IMR-90 (cell line): ENCODE data around the gene GATA1. TPM values are rescaled to one million over a fixed set of nuclear protein-coding genes. Genes with fewer than 3 reads are reported as not detected.

ENCODE experiments used
- ATAC-seq: fragments of 200-7000 bp; cut with Tn5 transposase; 2 replicates; pipeline ENCODE4 v1.9.1; 2020; ENCODE audit warnings: low read depth, mild to moderate bottlenecking, moderate library complexity
- BruUV-seq: library from RNA; stranded (reverse); fragments of 400-500 nt; replicated peaks from 2 replicates; lab custom pipeline; 2021; lab: Mats Ljungman, UMichigan
- CTCF ChIA-PET: fragments of 300-600 bp; formaldehyde crosslinking; extraction: SDS; loops from one replicate; lab custom pipeline; 2021; ENCODE audit warnings: antibody characterized with exemption; lab: Yijun Ruan, JAX
- POLR2A ChIA-PET: fragments of 300-600 bp; sonication (Branson Sonifier 250); formaldehyde crosslinking; loops from one replicate; lab custom pipeline; 2022; ENCODE audit warnings: antibody characterized with exemption; ENCODE audit not compliant: unreplicated experiment; lab: Charles Lee
- DNase-seq: peaks from one replicate; pipeline ENCODE4 v3.0.0; 2013
- H2AFZ ChIP-seq: replicated peaks from 2 replicates; pipeline ENCODE3; 2013; ENCODE audit warnings: low read length, mild to moderate bottlenecking; ENCODE audit not compliant: poor library complexity
- H2AK5ac ChIP-seq: 2 replicates; pipeline ENCODE4 v1.6.1; 2013; ENCODE audit warnings: low read depth, low read length, inconsistent platforms
- H2AK9ac ChIP-seq: replicated peaks from 2 replicates; pipeline ENCODE3; 2013; ENCODE audit warnings: mild to moderate bottlenecking, low read depth, low read length, moderate library complexity; ENCODE audit not compliant: poor library complexity
- H2BK120ac ChIP-seq: 2 replicates; pipeline ENCODE4 v1.6.1; 2013; ENCODE audit warnings: low read depth, low read length, inconsistent platforms
- H2BK15ac ChIP-seq: 3 replicates; pipeline ENCODE4 v1.6.1; 2013; ENCODE audit warnings: low read depth, low read length, inconsistent platforms
- H2BK20ac ChIP-seq: 2 replicates; pipeline ENCODE4 v1.6.1; 2013; ENCODE audit warnings: low read depth, mild to moderate bottlenecking, inconsistent platforms, low read length, moderate library complexity
- H2BK5ac ChIP-seq: 2 replicates; pipeline ENCODE4 v1.6.1; 2013; ENCODE audit warnings: mild to moderate bottlenecking, low read depth, low read length, inconsistent platforms; ENCODE audit not compliant: poor library complexity, severe bottlenecking
- H3K14ac ChIP-seq: replicated peaks from 2 replicates; pipeline ENCODE4 v1.6.1; 2013; ENCODE audit warnings: low read depth, low read length, inconsistent platforms
- H3K18ac ChIP-seq: 2 replicates; pipeline ENCODE4 v1.6.1; 2013; ENCODE audit warnings: low read depth, low read length, control low read depth
- H3K23ac ChIP-seq: 2 replicates; pipeline ENCODE4 v1.6.1; 2013; ENCODE audit warnings: low read depth, low read length, inconsistent platforms
- H3K27ac ChIP-seq: 2 replicates; pipeline ENCODE4 v1.5.1; 2013; ENCODE audit warnings: mild to moderate bottlenecking, control low read depth, low read length; ENCODE audit not compliant: insufficient read depth
- H3K27me3 ChIP-seq: 2 replicates; pipeline ENCODE4 v1.6.1; 2013; ENCODE audit warnings: low read length; ENCODE audit not compliant: control insufficient read depth, insufficient read depth
- H3K36me3 ChIP-seq: 2 replicates; pipeline ENCODE4 v1.6.1; 2013; ENCODE audit warnings: low read length, mixed read lengths; ENCODE audit not compliant: control insufficient read depth, insufficient read depth
- H3K4ac ChIP-seq: 2 replicates; pipeline ENCODE4 v1.6.1; 2013; ENCODE audit warnings: low read depth, low read length, inconsistent platforms
- H3K4me1 ChIP-seq: 2 replicates; pipeline ENCODE4 v1.6.1; 2013; ENCODE audit warnings: low read length, mixed read lengths; ENCODE audit not compliant: control insufficient read depth, insufficient read depth
- H3K4me2 ChIP-seq: 2 replicates; pipeline ENCODE4 v1.6.1; 2013; ENCODE audit warnings: low read depth, mild to moderate bottlenecking, control low read depth, low read length, moderate library complexity
- H3K4me3 ChIP-seq: 2 replicates; pipeline ENCODE4 v1.5.1; 2013; ENCODE audit warnings: low read depth, mild to moderate bottlenecking, control low read depth, low read length, moderate library complexity; ENCODE audit not compliant: insufficient read depth
- H3K56ac ChIP-seq: 2 replicates; pipeline ENCODE4 v1.6.1; 2013; ENCODE audit warnings: low read length, inconsistent platforms; ENCODE audit not compliant: insufficient read depth; ENCODE audit errors: extremely low read depth
- H3K79me1 ChIP-seq, 2 experiments: 2 replicates each; pipeline ENCODE4 v1.6.1; 2013; ENCODE audit warnings: low read length in 2 of 2, inconsistent platforms in 1 of 2, low read depth in 1 of 2
- H3K9ac ChIP-seq: 2 replicates; pipeline ENCODE4 v1.6.1; 2013; ENCODE audit warnings: low read depth, low read length, control low read depth
- H3K9me1 ChIP-seq: 2 replicates; pipeline ENCODE4 v1.6.1; 2013; ENCODE audit warnings: low read length, inconsistent platforms; ENCODE audit not compliant: insufficient read depth
- H3K9me3 ChIP-seq: 2 replicates; pipeline ENCODE4 v1.6.1; 2013; ENCODE audit warnings: low read length; ENCODE audit not compliant: control insufficient read depth, insufficient read depth
- H4K20me1 ChIP-seq: 2 replicates; pipeline ENCODE4 v1.6.1; 2013; ENCODE audit warnings: low read length, inconsistent platforms; ENCODE audit not compliant: insufficient read depth
- H4K5ac ChIP-seq: 2 replicates; pipeline ENCODE4 v1.6.1; 2013; ENCODE audit warnings: mild to moderate bottlenecking, low read depth, low read length, control low read depth
- H4K8ac ChIP-seq, 2 experiments: 2 replicates each; pipeline ENCODE4 v1.6.1; 2013; ENCODE audit warnings: low read depth in 2 of 2, low read length in 2 of 2, control low read depth in 1 of 2, inconsistent platforms in 1 of 2
- H4K91ac ChIP-seq: 2 replicates; pipeline ENCODE4 v1.6.1; 2013; ENCODE audit warnings: low read depth, low read length, inconsistent platforms; ENCODE audit not compliant: insufficient read depth
- MXI1 ChIP-seq: IDR thresholded peaks from 2 replicates; pipeline ENCODE4 v1.6.1; 2012; ENCODE audit warnings: low read depth, mild to moderate bottlenecking, low read length, moderate library complexity, borderline replicate concordance
- NFE2L2 ChIP-seq: fragments of 150-350 bp; IDR thresholded peaks from 2 replicates; pipeline ENCODE4 v1.6.1; 2016; ENCODE audit warnings: low read depth, mild to moderate bottlenecking, low read length
- RAD21 ChIP-seq: IDR thresholded peaks from 2 replicates; pipeline ENCODE4 v1.6.1; 2012; ENCODE audit warnings: low read length, improper control_type of control experiment
- SMC3 ChIP-seq: fragments of 150-350 bp; IDR thresholded peaks from 2 replicates; pipeline ENCODE4 v1.6.1; 2016; ENCODE audit warnings: low read depth, mild to moderate bottlenecking, antibody characterized with exemption, low read length, moderate library complexity
- WGBS, 2 experiments: methylation state at CpG; one replicate each; pipeline versions ENCODE4 v1.1.5 to v1.1.7; 2013; ENCODE audit warnings: missing lambda C conversion rate in 2 of 2; ENCODE audit not compliant: insufficient read length in 1 of 2; ENCODE audit errors: extremely low coverage in 2 of 2; 5-methylcytosine and 5-hydroxymethylcytosine counted together
- dilution Hi-C: fragments of 300-500 bp; cut with HindIII; formaldehyde crosslinking; loops from one replicate; pipeline ENCODE4 v1.14.3; 2018; ENCODE audit warnings: low sequenced_read_pairs; ENCODE audit not compliant: unreplicated experiment
- in situ Hi-C: fragments of 300-500 bp; cut with MboI; formaldehyde crosslinking; loops from 3 replicates; pipeline ENCODE4 v1.14.3; 2019; ENCODE audit warnings: low sequenced_read_pairs, inconsistent platforms, mixed read lengths
- intact Hi-C: fragments of 100-400 bp; cut with micrococcal nuclease; formaldehyde crosslinking; loops from 2 replicates; pipeline ENCODE4 v1.10.0; 2022
- polyA plus RNA-seq, 3 experiments: library from polyadenylated mRNA; depleted of rRNA; stranded (reverse); fragments of >200 nt; gene quantifications; 2 replicates each; pipeline ENCODE4 v1.2.3, GENCODE V29; 2012; ENCODE audit warnings: low replicate concordance in 1 of 3
- total RNA-seq: library from RNA; depleted of rRNA; stranded (reverse); fragments of >200 nt; gene quantifications from 2 replicates; pipeline ENCODE4 v1.2.3, GENCODE V29; 2012

GATA1 gene
- total and polyA plus RNA-seq, 2 of the 4 experiments (the other 2 are of a cell fraction) = not detected

GRCh38 chrX:48781705-48782104, 4.7 kb upstream of the GATA1 start:
- no peak overlapping the region for H3K27ac ChIP-seq
- H4K8ac ChIP-seq = no peak overlapping the region
- H2AFZ ChIP-seq = no peak overlapping the region
- H2BK20ac ChIP-seq = no peak overlapping the region
- peaks cover 17% of the 10 kb centered on the region for H3K27me3 ChIP-seq
- no peaks in the 10 kb centered on the region for H3K36me3 ChIP-seq
- no peak overlapping the region for H4K91ac ChIP-seq
- no peak overlapping the region for H3K9ac ChIP-seq
- H3K4ac ChIP-seq = no peak overlapping the region
- H2AK9ac ChIP-seq = no peak overlapping the region
- H3K14ac ChIP-seq = no peak overlapping the region
- H3K9me1 ChIP-seq = no peaks in the 10 kb centered on the region
- no peaks in the 10 kb centered on the region for H3K79me1 ChIP-seq
- H3K4me2 ChIP-seq = no peak overlapping the region
- WGBS, 2 experiments = no CpG with 5 or more reads among the region's 6 CpGs
- dilution Hi-C loops = no loop called here
- no peak for ATAC-seq
- no peaks in the 10 kb centered on the region for H3K4me1 ChIP-seq
- no peak overlapping the region for H3K56ac ChIP-seq
- H2BK5ac ChIP-seq = no peak overlapping the region
- no peak overlapping the region for H4K5ac ChIP-seq
- intact Hi-C loops = no loop called here
- ChIA-PET CTCF (no interaction called here), POLR2A (no interaction called here)
- H2BK15ac ChIP-seq = no peak overlapping the region
- no peak overlapping the region for H2AK5ac ChIP-seq
- H3K23ac ChIP-seq = no peak overlapping the region
- DNase-seq = no peak
- H3K4me3 ChIP-seq = no peak overlapping the region
- H2BK120ac ChIP-seq = no peak overlapping the region
- in situ Hi-C loops = no loop called here
- TF ChIP-seq MXI1 (no peak), SMC3 (no peak), RAD21 (no peak), NFE2L2 (no peak)
- no peaks in the 10 kb centered on the region; the same call in 1 of the 2 replicates for H4K20me1 ChIP-seq
- H3K18ac ChIP-seq = no peak overlapping the region
- no peaks in the 10 kb centered on the region for H3K9me3 ChIP-seq
- no TSS peak for BruUV-seq
